ENCODE results near the gene CIAO2B. TPM values are rescaled to one million over a fixed set of nuclear protein-coding genes. Genes with fewer than 3 reads are reported as not detected.

The CIAO2B gene
- polyA plus RNA-seq, 1 donor from 2014 or later: 339 TPM

GRCh38 chr16:66886914-66887313, 47.3 kb downstream of the CIAO2B start:
- H3K4me3 ChIP-seq (ENCODE audit: low read length): no peak overlapping the region
- TF ChIP-seq RAD21 (conservative IDR thresholded peaks at IDR 0.05) (no peak), MXI1 (conservative IDR thresholded peaks at IDR 0.05; ENCODE audit: poor library complexity, severe bottlenecking) (no peak), REST (IDR thresholded peaks at IDR 0.05; ENCODE audit: borderline replicate concordance) (no peak), POLR2AphosphoS5 (IDR thresholded peaks at IDR 0.05) (no peak), EZH2 (IDR thresholded peaks at IDR 0.05; ENCODE audit: borderline replicate concordance, insufficient read depth, low read length, poor library complexity, severe bottlenecking) (no peak), TAF1 (IDR thresholded peaks at IDR 0.05; ENCODE audit: low read depth) (no peak), SMC3 (conservative IDR thresholded peaks at IDR 0.05; ENCODE audit: poor library complexity) (no peak), CTCF (IDR thresholded peaks at IDR 0.05; ENCODE audit: poor library complexity, severe bottlenecking) (no peak)
- H3K79me2 ChIP-seq (replicated peaks; ENCODE audit: insufficient read depth, low read length): no peaks in the 10 kb centered on the region
- H3K9ac ChIP-seq (ENCODE audit: low read length): no peak overlapping the region
- H3K36me3 ChIP-seq (ENCODE audit: insufficient read depth, low read length): no peaks in the 10 kb centered on the region
- H3K27me3 ChIP-seq (ENCODE audit: insufficient read depth, low read depth, low read length): no peaks in the 10 kb centered on the region
- H3K27ac ChIP-seq (ENCODE audit: low read length): no peak overlapping the region
- H3K9me3 ChIP-seq (ENCODE audit: low read length): no peaks in the 10 kb centered on the region
- H4K20me1 ChIP-seq (ENCODE audit: insufficient read depth): no peaks in the 10 kb centered on the region
- H3F3A ChIP-seq (ENCODE audit: insufficient read depth, low read length, poor library complexity, severe bottlenecking): no peaks in the 10 kb centered on the region
- H2AFZ ChIP-seq (ENCODE audit: low read depth, low read length): no peak overlapping the region
- no peaks in the 10 kb centered on the region for H3K9me2 ChIP-seq (ENCODE audit: insufficient read depth, low read length)
- H3K4me2 ChIP-seq (ENCODE audit: low read length): no peak overlapping the region

- Histone ChIP-seq H3K79me2 (replicated peaks; ENCODE audit: insufficient read depth, low read length) (no peaks in the 10 kb centered on the region), H3K9ac (ENCODE audit: low read length) (no peak overlapping the region), H3K4me2 (ENCODE audit: low read length) (no peak overlapping the region), H3F3A (ENCODE audit: insufficient read depth, low read length, poor library complexity, severe bottlenecking) (no peaks in the 10 kb centered on the region), H4K20me1 (ENCODE audit: insufficient read depth) (no peaks in the 10 kb centered on the region), H3K9me2 (ENCODE audit: insufficient read depth, low read length) (no peaks in the 10 kb centered on the region), H3K36me3 (ENCODE audit: insufficient read depth, low read length) (no peaks in the 10 kb centered on the region), H3K27ac (ENCODE audit: low read length) (no peak overlapping the region), H3K9me3 (ENCODE audit: low read length) (no peaks in the 10 kb centered on the region), H3K27me3 (ENCODE audit: insufficient read depth, low read depth, low read length) (no peaks in the 10 kb centered on the region), H3K4me3 (ENCODE audit: low read length) (no peak overlapping the region), H2AFZ (ENCODE audit: low read depth, low read length) (no peak overlapping the region)
- no peak for TF ChIP-seq EZH2 (IDR thresholded peaks at IDR 0.05; ENCODE audit: borderline replicate concordance, insufficient read depth, low read length, poor library complexity, severe bottlenecking)
- no peak for TF ChIP-seq EP300 (conservative IDR thresholded peaks at IDR 0.05; ENCODE audit: poor library complexity, severe bottlenecking)
- TF ChIP-seq MXI1 (conservative IDR thresholded peaks at IDR 0.05; ENCODE audit: poor library complexity, severe bottlenecking): no peak
- TF ChIP-seq SMC3 (conservative IDR thresholded peaks at IDR 0.05; ENCODE audit: poor library complexity): no peak
- TF ChIP-seq RAD21 (conservative IDR thresholded peaks at IDR 0.05): no peak
- TF ChIP-seq TAF1 (IDR thresholded peaks at IDR 0.05; ENCODE audit: low read depth): no peak
- no peak for TF ChIP-seq REST (IDR thresholded peaks at IDR 0.05; ENCODE audit: borderline replicate concordance)
- no peak for TF ChIP-seq POLR2AphosphoS5 (IDR thresholded peaks at IDR 0.05)
- no peak for TF ChIP-seq CTCF (IDR thresholded peaks at IDR 0.05; ENCODE audit: poor library complexity, severe bottlenecking)
Observed at GRCh38 chr16:66886321-66886720, 47.9 kb downstream of the CIAO2B start.
